A673 (cell line): Measurements from ENCODE around the gene IRX4. TPM values are rescaled to one million over a fixed set of nuclear protein-coding genes. Genes with fewer than 3 reads are reported as not detected.

Experiments used
- BruUV-seq: library from RNA; stranded (reverse); fragments of 400-500 nt; replicated peaks from 2 replicates; lab custom pipeline; 2021; lab: Mats Ljungman, UMichigan
- CTCF ChIA-PET: fragments of 300-600 bp; sonication (Branson Sonifier 250); formaldehyde crosslinking; loops from one replicate; lab custom pipeline; 2022; ENCODE audit warnings: antibody characterized with exemption; lab: Charles Lee
- POLR2A ChIA-PET: fragments of 300-600 bp; sonication (Branson Sonifier 250); formaldehyde crosslinking; loops from one replicate; lab custom pipeline; 2022; ENCODE audit warnings: antibody characterized with exemption; ENCODE audit not compliant: low non-redundant PET; lab: Charles Lee
- DNase-seq: peaks from one replicate; pipeline ENCODE4 v3.0.0-alpha.2; 2015; ENCODE audit warnings: low spot score
- H3K27ac ChIP-seq: fragments of 200-600 bp; sonication (generic); 2 replicates; pipeline ENCODE4 v1.5.1; 2016; ENCODE audit warnings: mixed run types, low read depth, mild to moderate bottlenecking, mixed read lengths, antibody characterized with exemption, low read length; ENCODE audit not compliant: poor library complexity, severe bottlenecking
- H3K27me3 ChIP-seq: fragments of 200-600 bp; sonication (generic); replicated peaks from 2 replicates; pipeline ENCODE4 v1.6.1; 2017; ENCODE audit warnings: mixed run types, low read depth, mild to moderate bottlenecking, mixed read lengths, antibody characterized with exemption, low read length; ENCODE audit not compliant: insufficient read depth, poor library complexity
- H3K36me3 ChIP-seq: fragments of 200-600 bp; sonication (generic); 2 replicates; pipeline ENCODE4 v1.6.1; 2016; ENCODE audit warnings: mixed run types, mild to moderate bottlenecking, mixed read lengths, antibody characterized with exemption, low read length; ENCODE audit not compliant: insufficient read depth, poor library complexity, severe bottlenecking
- H3K4me1 ChIP-seq: fragments of 200-600 bp; sonication (generic); 2 replicates; pipeline ENCODE4 v1.6.1; 2017; ENCODE audit warnings: mixed run types, mild to moderate bottlenecking, mixed read lengths, antibody characterized with exemption, low read length; ENCODE audit not compliant: insufficient read depth, poor library complexity, severe bottlenecking
- H3K4me3 ChIP-seq: fragments of 200-600 bp; sonication (generic); 2 replicates; pipeline ENCODE4 v1.5.1; 2016; ENCODE audit warnings: low read depth, mixed run types, mild to moderate bottlenecking, mixed read lengths, low read length; ENCODE audit not compliant: poor library complexity, severe bottlenecking
- H3K9me3 ChIP-seq: fragments of 200-600 bp; sonication (generic); 2 replicates; pipeline ENCODE4 v1.6.1; 2016; ENCODE audit warnings: mixed run types, low read depth, mild to moderate bottlenecking, mixed read lengths, antibody characterized with exemption, low read length; ENCODE audit not compliant: poor library complexity, severe bottlenecking
- CTCF ChIP-seq: fragments of 300-800, 200-600 bp; sonication (generic); conservative IDR thresholded peaks from 2 replicates; pipeline ENCODE4 v1.5.1; 2017; ENCODE audit warnings: low read depth, mild to moderate bottlenecking, antibody characterized with exemption, low read length, moderate library complexity, mixed read lengths
- EZH2 ChIP-seq: fragments of 200-600 bp; sonication (generic); IDR thresholded peaks from 2 replicates; pipeline ENCODE4 v1.6.1; 2017; ENCODE audit warnings: borderline replicate concordance, low read depth, mild to moderate bottlenecking, mixed read lengths, antibody characterized with exemption, low read length; ENCODE audit not compliant: poor library complexity, severe bottlenecking
- intact Hi-C: fragments of 100-400 bp; cut with micrococcal nuclease; formaldehyde crosslinking; loops from one replicate; pipeline ENCODE4 v1.10.0; 2022; ENCODE audit not compliant: unreplicated experiment
- total RNA-seq: library from RNA; stranded (reverse); gene quantifications from 2 replicates; pipeline ENCODE4 v1.2.3, GENCODE V29; 2021

Gene IRX4
- total RNA-seq, 1 experiment from 2014 or later: not detected

- intact Hi-C loops: no loop called here
- CTCF ChIA-PET: no interaction called here
- DNase-seq: no peak
Observed at GRCh38 chr5:1865486-1865885, 17.2 kb downstream of the IRX4 start.

GRCh38 chr5:1864896-1865440, 17.8 kb downstream of the IRX4 start:
- CTCF ChIA-PET: no interaction called here
- no peak for TF ChIP-seq CTCF
- TF ChIP-seq EZH2: no peak

More at GRCh38 chr5:1865486-1865885, 17.2 kb downstream of the IRX4 start:
- BruUV-seq: no TSS peak
- Histone ChIP-seq H3K36me3 (no peaks in the 10 kb centered on the region), H3K4me3 (no peak overlapping the region), H3K4me1 (no peaks in the 10 kb centered on the region), H3K9me3 (no peaks in the 10 kb centered on the region), H3K27ac (no peak overlapping the region), H3K27me3 (peaks cover 84% of the 10 kb centered on the region)
- POLR2A ChIA-PET: no interaction called here
- TF ChIP-seq EZH2 (no peak), CTCF (no peak)

GRCh38 chr5:1860949-1861348, 21.8 kb downstream of the IRX4 start:
- ChIA-PET POLR2A (no interaction called here), CTCF (no interaction called here)
- no TSS peak for BruUV-seq
- Histone ChIP-seq H3K36me3 (no peaks in the 10 kb centered on the region), H3K4me1 (no peaks in the 10 kb centered on the region), H3K27ac (no peak overlapping the region), H3K27me3 (peaks cover 54% of the 10 kb centered on the region), H3K9me3 (no peaks in the 10 kb centered on the region), H3K4me3 (no peak overlapping the region)
- no peak for TF ChIP-seq CTCF
- no peak for TF ChIP-seq EZH2
- intact Hi-C loops: no loop called here
- no peak for DNase-seq

More at GRCh38 chr5:1864896-1865440, 17.8 kb downstream of the IRX4 start:
- Histone ChIP-seq H3K27ac (no peak overlapping the region), H3K27me3 (peaks cover 84% of the 10 kb centered on the region), H3K4me3 (no peak overlapping the region), H3K4me1 (no peaks in the 10 kb centered on the region), H3K36me3 (no peaks in the 10 kb centered on the region), H3K9me3 (no peaks in the 10 kb centered on the region)
- DNase-seq: no peak
- intact Hi-C loops: no loop called here
- POLR2A ChIA-PET: no interaction called here
- BruUV-seq: no TSS peak
